Activated naive CD8-positive, alpha-beta T cell treated with anti-CD3 and anti-CD28 coated beads, Interleukin-2, amount 50 U/mL, for 16 hours (primary cell): ENCODE data around the gene PSMG4.

ENCODE experiments used
- DNase-seq: peaks from one replicate; pipeline ENCODE4 v3.0.0-alpha.2; 2020; ENCODE audit warnings: low read depth, low spot score

Gene PSMG4

DNA sequence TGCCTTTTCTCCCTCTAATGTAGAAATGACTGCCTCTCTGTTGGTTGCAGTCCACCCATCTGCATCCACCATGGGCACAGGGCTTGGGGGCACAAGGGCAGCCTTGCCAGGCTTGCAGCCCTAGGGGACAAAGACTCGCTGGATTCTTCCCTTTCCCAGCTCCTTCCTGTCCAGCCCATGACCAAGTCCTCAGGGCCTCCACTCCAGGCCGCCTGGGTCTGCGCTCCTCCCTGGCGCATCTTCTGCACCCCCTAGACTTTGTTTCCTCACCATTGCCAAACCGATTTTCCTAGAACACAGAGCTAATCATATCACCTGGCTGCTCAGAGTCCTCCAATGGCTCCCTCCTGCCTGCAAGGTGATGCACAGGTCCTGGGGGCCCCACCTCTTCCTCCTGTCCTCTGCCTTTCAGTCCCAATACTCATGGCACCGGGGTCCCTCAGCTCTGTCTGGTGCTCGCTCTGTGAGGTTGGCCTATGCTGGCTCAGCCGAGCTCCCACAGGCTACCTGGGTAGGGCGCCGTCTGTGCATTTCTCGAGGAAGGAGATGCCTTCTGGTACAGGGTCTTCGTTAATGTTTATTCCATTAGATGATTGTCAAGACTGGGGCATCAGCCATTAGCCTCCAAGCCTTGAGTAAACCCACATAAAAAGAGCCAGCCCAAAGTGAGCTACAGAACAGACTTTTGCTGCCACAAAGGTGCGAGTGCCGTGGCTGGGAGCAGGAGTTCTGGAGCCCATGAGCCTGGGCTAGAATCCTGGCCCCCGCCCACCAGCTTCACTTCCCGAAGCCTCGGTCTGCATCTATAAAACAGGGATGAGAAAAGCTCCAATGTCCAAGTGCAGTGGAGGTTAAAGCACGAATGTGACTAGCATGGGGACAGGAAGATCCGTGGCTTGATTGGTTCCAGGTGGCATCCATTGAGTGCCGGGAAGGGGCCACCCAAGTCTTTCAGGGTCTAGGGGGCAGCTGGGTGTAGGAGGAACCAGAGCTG lies 17.7 kb downstream of the PSMG4 start:
- DNase-seq = no peak

DNA sequence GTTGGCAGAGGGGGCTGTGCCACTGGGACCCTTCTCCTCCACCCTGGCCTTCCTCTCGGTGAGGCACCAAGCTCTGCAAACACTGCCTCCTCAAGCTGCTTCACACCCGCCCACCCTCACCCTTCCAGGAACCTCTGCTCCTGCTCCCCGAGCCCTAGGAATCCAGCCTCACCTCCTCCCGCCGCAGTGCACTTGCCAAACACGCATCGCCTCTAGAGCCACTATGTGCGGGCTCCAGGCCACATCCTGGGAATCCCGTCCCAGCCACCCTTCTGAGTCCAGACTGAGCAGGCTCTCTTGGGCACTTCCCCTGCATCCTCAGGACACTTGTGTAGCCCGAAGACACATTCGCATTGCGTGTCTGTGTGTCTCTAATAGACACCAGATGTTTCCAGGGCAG lies 18.5 kb downstream of the PSMG4 start:
- DNase-seq = no peak

DNA sequence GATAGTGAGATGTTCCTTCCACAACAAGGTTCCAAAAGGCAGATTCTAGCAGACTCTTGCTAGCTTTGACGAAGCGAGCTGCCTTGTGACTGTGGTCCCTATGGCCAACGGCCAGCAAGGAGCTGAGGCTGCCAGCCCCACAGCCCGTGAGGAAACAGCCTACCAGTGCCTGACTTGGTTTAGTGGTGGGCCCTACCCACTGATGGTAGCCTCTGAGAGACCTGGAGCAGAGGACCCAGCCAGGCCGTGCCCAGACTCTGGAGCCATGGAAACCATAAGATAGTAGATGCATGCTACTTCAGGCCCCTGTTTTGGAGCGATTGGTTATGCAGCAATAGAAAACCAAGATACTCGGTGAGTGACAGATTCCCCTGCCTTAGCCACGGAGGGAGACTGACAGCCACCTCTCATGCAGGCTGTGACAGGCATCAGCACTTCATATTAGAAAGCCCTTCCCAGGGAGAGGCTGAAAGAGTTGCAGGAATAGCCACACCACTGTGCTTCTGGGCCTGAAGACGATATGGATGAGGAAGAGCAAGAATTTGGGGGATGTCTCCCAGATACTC lies 19.2 kb downstream of the PSMG4 start:
- no peak for DNase-seq

DNA sequence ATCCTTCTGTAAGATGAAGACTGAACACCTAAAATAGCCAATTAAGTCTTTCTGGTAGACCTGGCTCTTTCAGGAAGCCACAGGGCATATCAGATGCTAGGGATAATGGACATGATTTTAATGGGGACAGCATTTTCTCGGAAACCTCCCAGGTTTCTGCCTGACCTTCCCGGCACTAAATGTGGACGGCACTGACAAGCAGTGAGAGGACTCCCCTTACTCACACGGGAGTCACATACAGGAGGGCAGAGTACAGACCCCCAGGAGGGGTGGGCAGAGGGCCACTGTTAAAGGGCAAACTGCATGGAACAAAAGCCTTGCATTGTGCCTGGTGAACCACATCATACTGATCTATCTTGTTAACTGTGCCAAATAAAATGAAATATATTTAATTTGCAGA lies 19.9 kb downstream of the PSMG4 start:
- DNase-seq = no peak

- no peak for DNase-seq
These were observed 21.3 kb downstream of the PSMG4 start for GRCh38 chr6:3280091-3280490.

GRCh38 chr6:3280866-3281465 lies 22.2 kb downstream of the PSMG4 start:
- no peak for DNase-seq

- DNase-seq = no peak
These were observed 23.1 kb downstream of the PSMG4 start for GRCh38 chr6:3281631-3282475.

- DNase-seq = no peak
These were observed 23.9 kb downstream of the PSMG4 start for GRCh38 chr6:3282476-3283236.

DNA sequence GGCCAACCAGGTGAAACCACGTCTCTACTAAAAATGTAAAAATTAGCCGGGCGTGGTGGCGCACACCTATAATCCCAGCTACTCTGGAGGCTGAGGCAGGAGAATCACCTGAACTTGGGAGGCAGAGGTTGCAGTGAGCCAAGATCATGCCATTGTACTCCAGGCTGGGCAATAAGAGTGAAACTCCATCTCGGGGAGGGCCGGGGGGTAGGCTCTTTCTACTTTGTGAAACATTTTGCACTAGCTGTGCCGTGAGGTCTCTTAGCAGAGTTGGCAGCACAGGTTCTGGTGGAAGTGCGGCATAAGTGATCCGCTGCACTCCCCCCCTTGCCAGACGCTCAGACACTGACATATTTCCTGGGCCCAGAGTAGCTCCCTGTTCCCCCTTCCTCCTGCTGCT lies 24.5 kb downstream of the PSMG4 start:
- no peak for DNase-seq

GRCh38 chr6:3283641-3284435 lies 25.1 kb downstream of the PSMG4 start:
- no peak for DNase-seq

GRCh38 chr6:3284436-3284876 lies 25.7 kb downstream of the PSMG4 start:
- DNase-seq = no peak

DNA sequence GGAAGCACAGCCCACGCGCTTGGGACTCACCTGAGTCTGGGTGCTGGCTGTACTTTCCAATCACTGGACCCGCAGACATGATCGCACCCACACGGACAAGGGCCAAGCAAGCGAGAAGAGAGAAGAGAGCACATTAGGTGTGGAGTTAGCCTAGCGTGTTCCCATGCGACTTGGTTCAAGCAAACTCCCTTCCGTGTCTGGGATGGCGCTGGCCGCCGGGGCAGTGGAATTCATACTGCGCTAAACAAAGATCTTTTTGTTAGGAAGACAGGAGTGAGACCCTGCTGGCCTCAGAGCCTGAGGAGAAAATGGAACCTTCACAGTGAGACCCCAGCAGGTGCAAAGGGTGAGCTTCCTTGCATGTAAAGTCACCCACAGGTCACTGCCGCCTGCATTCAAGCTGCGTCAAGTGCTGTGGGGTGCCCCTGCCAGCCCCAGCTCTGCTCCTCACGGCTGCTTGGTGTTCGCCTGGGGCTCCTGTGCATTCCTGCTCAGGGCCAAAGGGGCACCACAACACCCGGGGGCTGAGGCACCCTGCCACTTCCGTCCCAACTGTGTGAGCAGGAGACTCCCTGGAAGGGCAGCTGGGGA lies 26.4 kb downstream of the PSMG4 start:
- no peak for DNase-seq

GRCh38 chr6:3285732-3286131 lies 27.0 kb downstream of the PSMG4 start:
- no peak for DNase-seq

DNA sequence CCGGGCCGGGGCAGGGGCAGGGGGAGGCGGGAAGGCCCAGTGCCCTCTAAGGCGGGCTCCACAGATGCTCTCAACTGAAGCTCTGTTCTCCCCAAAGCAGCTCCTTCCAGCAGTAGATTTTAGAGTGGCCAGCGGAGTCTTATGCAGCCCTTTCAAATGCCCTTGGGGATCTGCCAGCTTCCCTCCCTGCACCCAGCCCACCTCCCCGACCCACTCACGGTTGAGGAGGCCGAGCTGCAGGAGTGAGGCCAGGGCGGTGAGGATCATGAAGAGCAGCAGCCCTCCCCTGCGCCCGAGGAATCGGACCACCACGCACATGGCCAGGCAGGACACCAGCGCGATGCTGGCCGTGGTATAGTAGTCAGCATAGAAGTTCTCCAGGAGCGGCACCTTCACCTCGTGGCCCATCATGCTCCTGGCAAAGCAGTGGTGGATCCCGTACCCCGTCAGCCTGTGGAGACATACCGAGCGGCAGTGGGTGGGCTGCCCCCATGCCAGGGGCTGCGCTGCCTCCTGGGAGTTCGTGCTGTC lies 28.0 kb downstream of the PSMG4 start:
- no peak for DNase-seq

GRCh38 chr6:3287308-3287707 lies 28.6 kb downstream of the PSMG4 start:
- no peak for DNase-seq

DNA sequence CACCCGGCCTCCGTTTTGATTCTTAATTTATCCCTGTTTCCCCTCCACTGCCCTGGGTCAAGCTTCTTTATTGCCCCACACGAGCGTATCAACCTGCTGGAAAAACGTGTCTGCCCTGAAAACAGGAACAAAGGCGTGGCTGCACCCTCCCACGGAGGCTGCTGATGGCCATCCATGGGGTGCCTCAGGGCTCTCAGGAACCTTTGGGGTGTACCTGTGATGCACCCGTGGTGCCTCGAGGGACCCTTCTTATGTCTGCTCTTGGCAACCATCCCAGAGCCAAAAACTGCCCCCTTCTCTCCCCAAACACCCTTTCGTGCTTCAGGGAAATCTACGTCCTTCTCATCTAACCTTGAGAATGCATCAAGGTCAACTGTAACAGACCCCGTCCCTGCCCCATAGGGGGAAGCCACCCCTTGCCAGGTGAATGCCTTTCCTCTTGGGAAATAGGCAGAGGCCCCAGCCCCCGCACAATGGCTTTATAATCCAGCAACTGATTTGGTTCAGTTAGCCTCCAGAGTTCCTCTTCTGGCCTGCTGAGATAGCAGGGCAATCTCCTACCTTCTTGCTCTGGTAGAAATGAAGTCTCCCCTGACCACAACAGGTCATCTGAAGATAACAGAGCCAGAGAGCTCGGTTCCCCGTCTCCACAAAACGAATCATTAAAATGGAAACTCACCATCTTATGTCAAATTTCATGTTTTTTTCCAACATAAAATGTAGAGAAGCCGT lies 29.4 kb downstream of the PSMG4 start:
- DNase-seq = no peak

- no peak for DNase-seq
These were observed 30.2 kb downstream of the PSMG4 start for GRCh38 chr6:3288711-3289663.

DNA sequence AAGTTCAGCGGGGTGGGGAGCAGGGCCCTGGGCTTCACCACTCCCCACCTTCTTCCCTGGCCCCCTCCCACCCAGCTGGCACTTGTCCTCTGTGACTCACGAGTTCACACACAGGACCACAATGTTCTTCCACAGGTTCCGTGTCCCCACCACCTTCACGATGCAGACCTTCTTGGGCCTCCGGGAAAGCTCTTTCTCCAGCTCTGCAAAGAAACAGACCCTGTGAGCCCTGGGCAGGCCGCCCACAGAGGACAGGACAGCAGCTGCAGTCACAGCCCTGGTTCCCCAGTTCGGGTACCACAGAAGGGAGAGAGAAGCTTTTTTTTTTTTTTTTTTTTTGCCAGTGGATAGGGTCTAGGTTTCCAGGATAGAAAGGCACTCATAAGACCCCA lies 30.9 kb downstream of the PSMG4 start:
- DNase-seq = no peak
